HCT116 (cell line): ENCODE measurements around the gene GNAT2. TPM values are rescaled to one million over a fixed set of nuclear protein-coding genes. Genes with fewer than 3 reads are reported as not detected.

Experiments used
- ATAC-seq: fragments of 200-7000 bp; cut with Tn5 transposase; 2 replicates; pipeline ENCODE4 v1.9.1; 2020; ENCODE audit warnings: mild to moderate bottlenecking, moderate library complexity
- BruUV-seq: library from RNA; stranded (reverse); fragments of 400-500 nt; replicated peaks from 2 replicates; lab custom pipeline; 2021; lab: Mats Ljungman, UMichigan
- CTCF ChIA-PET: fragments of 300-600 bp; sonication (Branson Sonifier 250); formaldehyde crosslinking; loops from one replicate; lab custom pipeline; 2021; ENCODE audit warnings: antibody characterized with exemption; lab: Charles Lee
- POLR2A ChIA-PET: fragments of 300-600, 350-600 bp; sonication (Branson Sonifier 250); formaldehyde crosslinking; loops from one replicate; lab custom pipeline; 2021; ENCODE audit warnings: antibody characterized with exemption; lab: Charles Lee
- RAD21 ChIA-PET, 2 experiments: fragments of 300-600 bp; sonication (Branson Sonifier 250); formaldehyde crosslinking; loops; one replicate each; lab custom pipeline; 2023; ENCODE audit warnings: low total read pairs in 2 of 2; ENCODE audit not compliant: uncharacterized antibody in 2 of 2, unreplicated experiment in 2 of 2, low non-redundant PET in 1 of 2; lab: Charles Lee
- DNase-seq: peaks from one replicate; pipeline ENCODE4 v3.0.0-alpha.2; 2010; ENCODE audit warnings: low read depth, low spot score
- H2AFZ ChIP-seq: fragments of 200-600 bp; shearing (Covaris generic), sonication (generic); 2 replicates; pipeline ENCODE4 v1.6.1; 2017; ENCODE audit warnings: low read depth, mixed run types, mixed read lengths, antibody characterized with exemption, low read length; ENCODE audit not compliant: poor library complexity, severe bottlenecking
- H3K27ac ChIP-seq: 2 replicates; pipeline ENCODE4 v1.5.1; 2012; ENCODE audit warnings: low read depth, low read length
- H3K27me3 ChIP-seq: fragments of 200-600 bp; sonication (generic); 2 replicates; pipeline ENCODE4 v1.6.1; 2016; ENCODE audit warnings: mixed run types, low read length, mixed read lengths; ENCODE audit not compliant: insufficient read depth
- H3K36me3 ChIP-seq, 2 experiments: fragments of 200-500 bp in 1 of 2; fragments of 200-600 bp in 1 of 2; sonication (Bioruptor generic) in 1 of 2; sonication (generic) in 1 of 2; 2 replicates each; pipeline versions ENCODE4 v1.5.1 to v1.6.1; 2014 to 2016; ENCODE audit warnings: low read length in 2 of 2, inconsistent platforms in 1 of 2, mixed read lengths in 1 of 2, mixed run types in 1 of 2; ENCODE audit not compliant: insufficient read depth in 2 of 2, control insufficient read depth in 1 of 2
- H3K4me1 ChIP-seq, 2 experiments: fragments of 200-600 bp in 1 of 2; sonication (generic) in 1 of 2; 2 replicates each; pipeline versions ENCODE4 v1.5.1 to v1.6.1; 2012 to 2017; ENCODE audit warnings: low read length in 2 of 2, inconsistent platforms in 1 of 2, mild to moderate bottlenecking in 1 of 2, mixed read lengths in 1 of 2, mixed run types in 1 of 2, moderate library complexity in 1 of 2; ENCODE audit not compliant: insufficient read depth in 2 of 2, control insufficient read depth in 1 of 2
- H3K4me2 ChIP-seq: fragments of 200-600 bp; sonication (generic); 2 replicates; pipeline ENCODE4 v1.6.1; 2017; ENCODE audit warnings: mixed run types, low read length, mixed read lengths
- H3K4me3 ChIP-seq, 2 experiments: fragments of 200-600 bp in 1 of 2; sonication (generic) in 1 of 2; replicated peaks in 1 of 2; 2 replicates each; pipeline ENCODE4 v1.5.1; 2011 to 2016; ENCODE audit warnings: low read length in 2 of 2, control low read depth in 1 of 2, low read depth in 1 of 2, mild to moderate bottlenecking in 1 of 2, mixed read lengths in 1 of 2, mixed run types in 1 of 2
- H3K79me2 ChIP-seq: fragments of 200-600 bp; sonication (generic); 2 replicates; pipeline ENCODE4 v1.6.1; 2017; ENCODE audit warnings: mild to moderate bottlenecking, mixed run types, low read length, moderate library complexity, mixed read lengths; ENCODE audit not compliant: insufficient read depth
- H3K9ac ChIP-seq: fragments of 200-600 bp; sonication (generic); 2 replicates; pipeline ENCODE4 v1.6.1; 2016; ENCODE audit warnings: low read length, mixed read lengths
- H3K9me2 ChIP-seq: fragments of 200-600 bp; sonication (generic), shearing (Covaris generic); 2 replicates; pipeline ENCODE4 v1.6.1; 2017; ENCODE audit warnings: mixed run types, mild to moderate bottlenecking, moderate library complexity; ENCODE audit not compliant: insufficient read depth
- H3K9me3 ChIP-seq, 2 experiments: fragments of 200-500 bp in 1 of 2; fragments of 200-600 bp in 1 of 2; sonication (Bioruptor generic) in 1 of 2; sonication (generic) in 1 of 2; 2 replicates each; pipeline ENCODE4 v1.6.1; 2014 to 2017; ENCODE audit warnings: low read length in 2 of 2, mixed read lengths in 2 of 2, inconsistent platforms in 1 of 2, low read depth in 1 of 2, mild to moderate bottlenecking in 1 of 2, mixed run types in 1 of 2, moderate library complexity in 1 of 2; ENCODE audit not compliant: control insufficient read depth in 1 of 2, insufficient read depth in 1 of 2
- H4K20me1 ChIP-seq: fragments of 200-600 bp; sonication (generic), shearing (Covaris generic); 2 replicates; pipeline ENCODE4 v1.6.1; 2017; ENCODE audit warnings: mixed run types, mild to moderate bottlenecking, moderate library complexity; ENCODE audit not compliant: insufficient read depth
- CBX3 ChIP-seq: IDR thresholded peaks from 2 replicates; pipeline ENCODE4 v1.6.1; 2012; ENCODE audit warnings: low read depth
- CEBPB ChIP-seq: IDR thresholded peaks from 2 replicates; pipeline ENCODE4 v1.6.1; 2012; ENCODE audit warnings: low read depth
- CTCF ChIP-seq, 3 experiments: fragments of 200-600 bp in 1 of 3; sonication (generic) in 1 of 3; IDR thresholded peaks in 2 of 3; conservative IDR thresholded peaks in 1 of 3; 2 replicates each; pipeline ENCODE4 v1.5.1; 2012 to 2017; ENCODE audit warnings: low read depth in 2 of 3, low read length in 2 of 3, antibody characterized with exemption in 1 of 3, borderline replicate concordance in 1 of 3, control low read depth in 1 of 3, mild to moderate bottlenecking in 1 of 3, mixed read lengths in 1 of 3, mixed run types in 1 of 3, moderate library complexity in 1 of 3; ENCODE audit not compliant: insufficient read depth in 1 of 3
- EGR1 ChIP-seq: IDR thresholded peaks from 2 replicates; pipeline ENCODE4 v1.6.1; 2012; ENCODE audit warnings: low read depth
- ELF1 ChIP-seq: IDR thresholded peaks from 2 replicates; pipeline ENCODE4 v1.6.1; 2012; ENCODE audit warnings: low read depth, borderline replicate concordance
- EZH2 ChIP-seq: fragments of 200-600 bp; sonication (generic); IDR thresholded peaks from 2 replicates; pipeline ENCODE4 v1.6.1; 2017; ENCODE audit warnings: antibody characterized with exemption, mixed run types
- EZH2phosphoT487 ChIP-seq: fragments of 200-600 bp; IDR thresholded peaks from 2 replicates; pipeline ENCODE4 v1.6.1; 2018; ENCODE audit warnings: antibody characterized with exemption, borderline replicate concordance
- FOSL1 ChIP-seq: IDR thresholded peaks from 2 replicates; pipeline ENCODE4 v1.6.1; 2012; ENCODE audit warnings: low read depth
- JUND ChIP-seq: IDR thresholded peaks from 2 replicates; pipeline ENCODE4 v1.6.1; 2012
- MAX ChIP-seq: IDR thresholded peaks from 2 replicates; pipeline ENCODE4 v1.6.1; 2012
- POLR2A ChIP-seq: IDR thresholded peaks from 2 replicates; pipeline ENCODE4 v1.7.0; 2011; ENCODE audit warnings: borderline replicate concordance; ENCODE audit not compliant: insufficient read depth, insufficient read length; ENCODE audit errors: extremely low read depth
- POLR2AphosphoS5 ChIP-seq: IDR thresholded peaks from 2 replicates; pipeline ENCODE4 v1.6.1; 2011; ENCODE audit warnings: mild to moderate bottlenecking, low read depth, low read length, moderate library complexity
- RAD21 ChIP-seq: IDR thresholded peaks from 2 replicates; pipeline ENCODE4 v1.6.1; 2012; ENCODE audit warnings: low read depth, mild to moderate bottlenecking
- SIN3A ChIP-seq: IDR thresholded peaks from 2 replicates; pipeline ENCODE4 v1.6.1; 2012; ENCODE audit warnings: low read depth
- SP1 ChIP-seq: IDR thresholded peaks from 2 replicates; pipeline ENCODE4 v1.6.1; 2012; ENCODE audit warnings: low read depth
- SRF ChIP-seq: IDR thresholded peaks from 2 replicates; pipeline ENCODE4 v1.6.1; 2012; ENCODE audit warnings: low read depth
- ZFX ChIP-seq: fragments of 450-650 bp; IDR thresholded peaks from 2 replicates; pipeline ENCODE4 v1.6.1; 2017
- ZNF274 ChIP-seq: fragments of 200-500 bp; sonication (Bioruptor generic); IDR thresholded peaks from 2 replicates; pipeline ENCODE4 v1.6.1; 2014; ENCODE audit warnings: mild to moderate bottlenecking, low read depth, low read length, inconsistent platforms
- intact Hi-C: fragments of 100-400 bp; cut with micrococcal nuclease; formaldehyde crosslinking; loops from 2 replicates; pipeline ENCODE4 v1.10.0; 2022
- total RNA-seq: library from RNA; stranded (reverse); gene quantifications from one replicate; pipeline ENCODE4 v1.2.1, GENCODE V29; 2021; ENCODE audit not compliant: unreplicated experiment
- TF ChIP-seq, protein P1 (sequence below): IDR thresholded peaks from 2 replicates; pipeline ENCODE4 v1.6.1; 2011; ENCODE audit warnings: mild to moderate bottlenecking, low read length, moderate library complexity; ENCODE audit not compliant: insufficient replicate concordance; ENCODE audit errors: extremely low read depth
- TF ChIP-seq, protein P2 (sequence below): IDR thresholded peaks from 2 replicates; pipeline ENCODE4 v1.6.1; 2012

Gene GNAT2
- total RNA-seq, 1 experiment from 2014 or later = 0.76 TPM

- CTCF ChIA-PET = interaction anchor here (0.9 to 1.0 kb wide), 2 partner anchors 24 to 78 kb away, joined by 3 read pairs; partner anchors contain the start of gene GNAI3
- POLR2A ChIA-PET = no interaction called here
- no peak overlapping the region for H2AFZ ChIP-seq
- DNase-seq (no peak), ATAC-seq (no peak)
- H3K27ac ChIP-seq = no peak overlapping the region
- H3K4me3 ChIP-seq = no peak overlapping the region
- no peaks in the 10 kb centered on the region for H3K9me2 ChIP-seq
- H3K27me3 ChIP-seq = no peaks in the 10 kb centered on the region
- peaks cover 13 to 20% of the 10 kb centered on the region in 2 experiments; a peak in 2 of 4 replicates for H3K4me1 ChIP-seq
- no TSS peak for BruUV-seq
- no peak overlapping the region for H3K4me2 ChIP-seq
- H4K20me1 ChIP-seq = no peaks in the 10 kb centered on the region
- intact Hi-C loops = no loop called here
- RAD21 ChIA-PET = no interaction called here
- peaks cover 3 to 16% of the 10 kb centered on the region in 2 experiments; a peak in 3 of 4 replicates for H3K36me3 ChIP-seq
- no peaks in the 10 kb centered on the region for H3K9me3 ChIP-seq
- TF ChIP-seq SIN3A (no peak), POLR2AphosphoS5 (no peak), ELF1 (no peak), ZNF274 (no peak), SP1 (no peak), MAX (no peak), RAD21 (no peak), ZFX (no peak), EGR1 (no peak), CBX3 (no peak), EZH2 (no peak), CTCF (IDR thresholded peaks at IDR 0.05 in 2 of 3, conservative IDR thresholded peaks at IDR 0.05 in 1 of 3; ENCODE audit: borderline replicate concordance in 1 of 3, insufficient read depth in 1 of 3, low read depth in 2 of 3, low read length in 2 of 3) (no peak), CEBPB (no peak), POLR2A (no peak), FOSL1 (no peak), JUND (no peak), EZH2phosphoT487 (no peak), SRF (no peak)
- TF ChIP-seq, protein P1, sequence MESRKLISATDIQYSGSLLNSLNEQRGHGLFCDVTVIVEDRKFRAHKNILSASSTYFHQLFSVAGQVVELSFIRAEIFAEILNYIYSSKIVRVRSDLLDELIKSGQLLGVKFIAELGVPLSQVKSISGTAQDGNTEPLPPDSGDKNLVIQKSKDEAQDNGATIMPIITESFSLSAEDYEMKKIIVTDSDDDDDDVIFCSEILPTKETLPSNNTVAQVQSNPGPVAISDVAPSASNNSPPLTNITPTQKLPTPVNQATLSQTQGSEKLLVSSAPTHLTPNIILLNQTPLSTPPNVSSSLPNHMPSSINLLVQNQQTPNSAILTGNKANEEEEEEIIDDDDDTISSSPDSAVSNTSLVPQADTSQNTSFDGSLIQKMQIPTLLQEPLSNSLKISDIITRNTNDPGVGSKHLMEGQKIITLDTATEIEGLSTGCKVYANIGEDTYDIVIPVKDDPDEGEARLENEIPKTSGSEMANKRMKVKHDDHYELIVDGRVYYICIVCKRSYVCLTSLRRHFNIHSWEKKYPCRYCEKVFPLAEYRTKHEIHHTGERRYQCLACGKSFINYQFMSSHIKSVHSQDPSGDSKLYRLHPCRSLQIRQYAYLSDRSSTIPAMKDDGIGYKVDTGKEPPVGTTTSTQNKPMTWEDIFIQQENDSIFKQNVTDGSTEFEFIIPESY = no peak
- TF ChIP-seq, protein P2, sequence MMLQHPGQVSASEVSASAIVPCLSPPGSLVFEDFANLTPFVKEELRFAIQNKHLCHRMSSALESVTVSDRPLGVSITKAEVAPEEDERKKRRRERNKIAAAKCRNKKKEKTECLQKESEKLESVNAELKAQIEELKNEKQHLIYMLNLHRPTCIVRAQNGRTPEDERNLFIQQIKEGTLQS = no peak
- no peak overlapping the region for H3K9ac ChIP-seq
- peaks cover 40% of the 10 kb centered on the region for H3K79me2 ChIP-seq
Observed at GRCh38 chr1:109625601-109626560, 6.5 kb upstream of the GNAT2 start.
